IMR-90 (cell line): Measurements from ENCODE around the gene KDM4E. TPM values are rescaled to one million over a fixed set of nuclear protein-coding genes. Genes with fewer than 3 reads are reported as not detected.

Experiments used
- ATAC-seq: fragments of 200-7000 bp; cut with Tn5 transposase; 2 replicates; pipeline ENCODE4 v1.9.1; 2020; ENCODE audit warnings: low read depth, mild to moderate bottlenecking, moderate library complexity
- BruUV-seq: library from RNA; stranded (reverse); fragments of 400-500 nt; replicated peaks from 2 replicates; lab custom pipeline; 2021; lab: Mats Ljungman, UMichigan
- CTCF ChIA-PET: fragments of 300-600 bp; formaldehyde crosslinking; extraction: SDS; loops from one replicate; lab custom pipeline; 2021; ENCODE audit warnings: antibody characterized with exemption; lab: Yijun Ruan, JAX
- POLR2A ChIA-PET: fragments of 300-600 bp; sonication (Branson Sonifier 250); formaldehyde crosslinking; loops from one replicate; lab custom pipeline; 2022; ENCODE audit warnings: antibody characterized with exemption; ENCODE audit not compliant: unreplicated experiment; lab: Charles Lee
- DNase-seq: peaks from one replicate; pipeline ENCODE4 v3.0.0; 2013
- H2AFZ ChIP-seq: replicated peaks from 2 replicates; pipeline ENCODE3; 2013; ENCODE audit warnings: low read length, mild to moderate bottlenecking; ENCODE audit not compliant: poor library complexity
- H2AK5ac ChIP-seq: 2 replicates; pipeline ENCODE4 v1.6.1; 2013; ENCODE audit warnings: low read depth, low read length, inconsistent platforms
- H2AK9ac ChIP-seq: replicated peaks from 2 replicates; pipeline ENCODE3; 2013; ENCODE audit warnings: mild to moderate bottlenecking, low read depth, low read length, moderate library complexity; ENCODE audit not compliant: poor library complexity
- H2BK120ac ChIP-seq: 2 replicates; pipeline ENCODE4 v1.6.1; 2013; ENCODE audit warnings: low read depth, low read length, inconsistent platforms
- H2BK15ac ChIP-seq: 3 replicates; pipeline ENCODE4 v1.6.1; 2013; ENCODE audit warnings: low read depth, low read length, inconsistent platforms
- H2BK20ac ChIP-seq: 2 replicates; pipeline ENCODE4 v1.6.1; 2013; ENCODE audit warnings: low read depth, mild to moderate bottlenecking, inconsistent platforms, low read length, moderate library complexity
- H2BK5ac ChIP-seq: 2 replicates; pipeline ENCODE4 v1.6.1; 2013; ENCODE audit warnings: mild to moderate bottlenecking, low read depth, low read length, inconsistent platforms; ENCODE audit not compliant: poor library complexity, severe bottlenecking
- H3K14ac ChIP-seq: replicated peaks from 2 replicates; pipeline ENCODE4 v1.6.1; 2013; ENCODE audit warnings: low read depth, low read length, inconsistent platforms
- H3K18ac ChIP-seq: 2 replicates; pipeline ENCODE4 v1.6.1; 2013; ENCODE audit warnings: low read depth, low read length, control low read depth
- H3K23ac ChIP-seq: 2 replicates; pipeline ENCODE4 v1.6.1; 2013; ENCODE audit warnings: low read depth, low read length, inconsistent platforms
- H3K27ac ChIP-seq: 2 replicates; pipeline ENCODE4 v1.5.1; 2013; ENCODE audit warnings: mild to moderate bottlenecking, control low read depth, low read length; ENCODE audit not compliant: insufficient read depth
- H3K27me3 ChIP-seq: 2 replicates; pipeline ENCODE4 v1.6.1; 2013; ENCODE audit warnings: low read length; ENCODE audit not compliant: control insufficient read depth, insufficient read depth
- H3K36me3 ChIP-seq: 2 replicates; pipeline ENCODE4 v1.6.1; 2013; ENCODE audit warnings: low read length, mixed read lengths; ENCODE audit not compliant: control insufficient read depth, insufficient read depth
- H3K4ac ChIP-seq: 2 replicates; pipeline ENCODE4 v1.6.1; 2013; ENCODE audit warnings: low read depth, low read length, inconsistent platforms
- H3K4me1 ChIP-seq: 2 replicates; pipeline ENCODE4 v1.6.1; 2013; ENCODE audit warnings: low read length, mixed read lengths; ENCODE audit not compliant: control insufficient read depth, insufficient read depth
- H3K4me2 ChIP-seq: 2 replicates; pipeline ENCODE4 v1.6.1; 2013; ENCODE audit warnings: low read depth, mild to moderate bottlenecking, control low read depth, low read length, moderate library complexity
- H3K4me3 ChIP-seq: 2 replicates; pipeline ENCODE4 v1.5.1; 2013; ENCODE audit warnings: low read depth, mild to moderate bottlenecking, control low read depth, low read length, moderate library complexity; ENCODE audit not compliant: insufficient read depth
- H3K56ac ChIP-seq: 2 replicates; pipeline ENCODE4 v1.6.1; 2013; ENCODE audit warnings: low read length, inconsistent platforms; ENCODE audit not compliant: insufficient read depth; ENCODE audit errors: extremely low read depth
- H3K79me1 ChIP-seq, 2 experiments: 2 replicates each; pipeline ENCODE4 v1.6.1; 2013; ENCODE audit warnings: low read length in 2 of 2, inconsistent platforms in 1 of 2, low read depth in 1 of 2
- H3K9ac ChIP-seq: 2 replicates; pipeline ENCODE4 v1.6.1; 2013; ENCODE audit warnings: low read depth, low read length, control low read depth
- H3K9me1 ChIP-seq: 2 replicates; pipeline ENCODE4 v1.6.1; 2013; ENCODE audit warnings: low read length, inconsistent platforms; ENCODE audit not compliant: insufficient read depth
- H3K9me3 ChIP-seq: 2 replicates; pipeline ENCODE4 v1.6.1; 2013; ENCODE audit warnings: low read length; ENCODE audit not compliant: control insufficient read depth, insufficient read depth
- H4K20me1 ChIP-seq: 2 replicates; pipeline ENCODE4 v1.6.1; 2013; ENCODE audit warnings: low read length, inconsistent platforms; ENCODE audit not compliant: insufficient read depth
- H4K5ac ChIP-seq: 2 replicates; pipeline ENCODE4 v1.6.1; 2013; ENCODE audit warnings: mild to moderate bottlenecking, low read depth, low read length, control low read depth
- H4K8ac ChIP-seq, 2 experiments: 2 replicates each; pipeline ENCODE4 v1.6.1; 2013; ENCODE audit warnings: low read depth in 2 of 2, low read length in 2 of 2, control low read depth in 1 of 2, inconsistent platforms in 1 of 2
- H4K91ac ChIP-seq: 2 replicates; pipeline ENCODE4 v1.6.1; 2013; ENCODE audit warnings: low read depth, low read length, inconsistent platforms; ENCODE audit not compliant: insufficient read depth
- BHLHE40 ChIP-seq: fragments of 150-350 bp; IDR thresholded peaks from 2 replicates; pipeline ENCODE4 v1.6.1; 2016; ENCODE audit warnings: mild to moderate bottlenecking, low read depth, low read length
- CEBPB ChIP-seq: IDR thresholded peaks from 2 replicates; pipeline ENCODE4 v1.6.1; 2012; ENCODE audit warnings: low read depth, low read length, improper control_type of control experiment
- CHD1 ChIP-seq: IDR thresholded peaks from 2 replicates; pipeline ENCODE4 v1.6.1; 2012; ENCODE audit warnings: low read depth, low read length, improper control_type of control experiment
- FOS ChIP-seq: fragments of 150-350 bp; IDR thresholded peaks from 2 replicates; pipeline ENCODE4 v1.6.1; 2016; ENCODE audit warnings: low read depth, low read length
- MAFK ChIP-seq: IDR thresholded peaks from 2 replicates; pipeline ENCODE4 v1.6.1; 2012; ENCODE audit warnings: low read depth, low read length, improper control_type of control experiment
- MAZ ChIP-seq: IDR thresholded peaks from 2 replicates; pipeline ENCODE4 v1.6.1; 2012; ENCODE audit warnings: low read depth, mild to moderate bottlenecking, low read length, improper control_type of control experiment, moderate library complexity, borderline replicate concordance
- MXI1 ChIP-seq: IDR thresholded peaks from 2 replicates; pipeline ENCODE4 v1.6.1; 2012; ENCODE audit warnings: low read depth, mild to moderate bottlenecking, low read length, moderate library complexity, borderline replicate concordance
- NFE2L2 ChIP-seq: fragments of 150-350 bp; IDR thresholded peaks from 2 replicates; pipeline ENCODE4 v1.6.1; 2016; ENCODE audit warnings: low read depth, mild to moderate bottlenecking, low read length
- POLR2A ChIP-seq: IDR thresholded peaks from 2 replicates; pipeline ENCODE4 v1.6.1; 2012; ENCODE audit warnings: mild to moderate bottlenecking, low read depth, low read length
- RAD21 ChIP-seq: IDR thresholded peaks from 2 replicates; pipeline ENCODE4 v1.6.1; 2012; ENCODE audit warnings: low read length, improper control_type of control experiment
- RCOR1 ChIP-seq: IDR thresholded peaks from 2 replicates; pipeline ENCODE4 v1.6.1; 2012; ENCODE audit warnings: mild to moderate bottlenecking, low read length, improper control_type of control experiment; ENCODE audit not compliant: insufficient replicate concordance
- RFX5 ChIP-seq: IDR thresholded peaks from 2 replicates; pipeline ENCODE4 v1.8.0; 2012; ENCODE audit warnings: low read depth, mild to moderate bottlenecking, low read length, moderate library complexity
- SMC3 ChIP-seq: fragments of 150-350 bp; IDR thresholded peaks from 2 replicates; pipeline ENCODE4 v1.6.1; 2016; ENCODE audit warnings: low read depth, mild to moderate bottlenecking, antibody characterized with exemption, low read length, moderate library complexity
- WGBS, 2 experiments: methylation state at CpG; one replicate each; pipeline versions ENCODE4 v1.1.5 to v1.1.7; 2013; ENCODE audit warnings: missing lambda C conversion rate in 2 of 2; ENCODE audit not compliant: insufficient read length in 1 of 2; ENCODE audit errors: extremely low coverage in 2 of 2; 5-methylcytosine and 5-hydroxymethylcytosine counted together
- dilution Hi-C: fragments of 300-500 bp; cut with HindIII; formaldehyde crosslinking; loops from one replicate; pipeline ENCODE4 v1.14.3; 2018; ENCODE audit warnings: low sequenced_read_pairs; ENCODE audit not compliant: unreplicated experiment
- in situ Hi-C: fragments of 300-500 bp; cut with MboI; formaldehyde crosslinking; loops from 3 replicates; pipeline ENCODE4 v1.14.3; 2019; ENCODE audit warnings: low sequenced_read_pairs, inconsistent platforms, mixed read lengths
- intact Hi-C: fragments of 100-400 bp; cut with micrococcal nuclease; formaldehyde crosslinking; loops from 2 replicates; pipeline ENCODE4 v1.10.0; 2022
- polyA plus RNA-seq, 3 experiments: library from polyadenylated mRNA; depleted of rRNA; stranded (reverse); fragments of >200 nt; gene quantifications; 2 replicates each; pipeline ENCODE4 v1.2.3, GENCODE V29; 2012; ENCODE audit warnings: low replicate concordance in 1 of 3
- total RNA-seq: library from RNA; depleted of rRNA; stranded (reverse); fragments of >200 nt; gene quantifications from 2 replicates; pipeline ENCODE4 v1.2.3, GENCODE V29; 2012
- TF ChIP-seq, protein P1 (sequence below): conservative IDR thresholded peaks from 2 replicates; pipeline ENCODE4 v1.5.1; 2012; ENCODE audit warnings: mild to moderate bottlenecking, low read depth, low read length, improper control_type of control experiment
- TF ChIP-seq, protein P2 (sequence below): fragments of 150-350 bp; IDR thresholded peaks from 2 replicates; pipeline ENCODE4 v1.6.1; 2016; ENCODE audit warnings: low read depth, mild to moderate bottlenecking, low read length, moderate library complexity, borderline replicate concordance
- TF ChIP-seq, protein P3 (sequence below): fragments of 150-350 bp; IDR thresholded peaks from 2 replicates; pipeline ENCODE4 v1.6.1; 2017; ENCODE audit warnings: mild to moderate bottlenecking, antibody characterized with exemption, low read length, low read depth

KDM4E gene
- total and polyA plus RNA-seq, 2 of the 4 experiments (the other 2 are of a cell fraction) = not detected

DNA sequence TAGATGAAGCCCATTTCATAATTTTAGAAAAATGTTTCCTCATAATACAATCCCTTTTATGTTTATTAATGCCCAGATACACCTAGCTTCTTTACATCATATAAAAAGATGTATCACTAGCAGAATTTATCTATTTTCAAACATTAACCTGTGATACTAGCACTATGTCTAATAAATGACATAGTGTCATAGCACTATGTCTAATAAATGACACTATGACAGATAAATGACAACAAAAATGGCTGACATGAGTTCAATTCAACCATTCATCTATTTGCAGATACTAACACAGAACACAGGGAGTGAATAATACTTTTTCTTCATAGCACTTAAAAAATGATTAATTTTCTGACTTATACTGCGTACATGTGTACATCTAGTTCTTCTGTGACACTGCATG is 19.4 kb upstream of the KDM4E start:
- Histone ChIP-seq H3K27me3 (peaks cover 4% of the 10 kb centered on the region; the same call in 1 of the 2 replicates), H4K8ac (no peak overlapping the region), H2BK20ac (no peak overlapping the region), H3K4ac (no peak overlapping the region), H3K27ac (no peak overlapping the region), H4K20me1 (no peaks in the 10 kb centered on the region), H3K14ac (no peak overlapping the region), H3K4me3 (no peak overlapping the region), H3K4me2 (no peak overlapping the region), H2BK120ac (no peak overlapping the region), H3K4me1 (no peaks in the 10 kb centered on the region), H3K9me3 (no peaks in the 10 kb centered on the region), H3K56ac (no peak overlapping the region), H3K9ac (no peak overlapping the region), H3K18ac (no peak overlapping the region), H2AFZ (no peak overlapping the region), H3K9me1 (no peaks in the 10 kb centered on the region), H4K91ac (no peak overlapping the region), H2AK9ac (no peak overlapping the region), H3K79me1 (no peaks in the 10 kb centered on the region), H2BK15ac (no peak overlapping the region), H3K23ac (no peak overlapping the region), H3K36me3 (no peaks in the 10 kb centered on the region), H2BK5ac (no peak overlapping the region), H4K5ac (no peak overlapping the region), H2AK5ac (no peak overlapping the region)
- TF ChIP-seq MXI1 (no peak), FOS (no peak), SMC3 (no peak), MAFK (no peak), RFX5 (no peak), RAD21 (no peak), CHD1 (no peak), CEBPB (no peak), NFE2L2 (no peak), RCOR1 (no peak), MAZ (no peak), BHLHE40 (no peak), POLR2A (no peak)
- TF ChIP-seq, protein P1, sequence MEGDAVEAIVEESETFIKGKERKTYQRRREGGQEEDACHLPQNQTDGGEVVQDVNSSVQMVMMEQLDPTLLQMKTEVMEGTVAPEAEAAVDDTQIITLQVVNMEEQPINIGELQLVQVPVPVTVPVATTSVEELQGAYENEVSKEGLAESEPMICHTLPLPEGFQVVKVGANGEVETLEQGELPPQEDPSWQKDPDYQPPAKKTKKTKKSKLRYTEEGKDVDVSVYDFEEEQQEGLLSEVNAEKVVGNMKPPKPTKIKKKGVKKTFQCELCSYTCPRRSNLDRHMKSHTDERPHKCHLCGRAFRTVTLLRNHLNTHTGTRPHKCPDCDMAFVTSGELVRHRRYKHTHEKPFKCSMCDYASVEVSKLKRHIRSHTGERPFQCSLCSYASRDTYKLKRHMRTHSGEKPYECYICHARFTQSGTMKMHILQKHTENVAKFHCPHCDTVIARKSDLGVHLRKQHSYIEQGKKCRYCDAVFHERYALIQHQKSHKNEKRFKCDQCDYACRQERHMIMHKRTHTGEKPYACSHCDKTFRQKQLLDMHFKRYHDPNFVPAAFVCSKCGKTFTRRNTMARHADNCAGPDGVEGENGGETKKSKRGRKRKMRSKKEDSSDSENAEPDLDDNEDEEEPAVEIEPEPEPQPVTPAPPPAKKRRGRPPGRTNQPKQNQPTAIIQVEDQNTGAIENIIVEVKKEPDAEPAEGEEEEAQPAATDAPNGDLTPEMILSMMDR = no peak
- TF ChIP-seq, protein P2, sequence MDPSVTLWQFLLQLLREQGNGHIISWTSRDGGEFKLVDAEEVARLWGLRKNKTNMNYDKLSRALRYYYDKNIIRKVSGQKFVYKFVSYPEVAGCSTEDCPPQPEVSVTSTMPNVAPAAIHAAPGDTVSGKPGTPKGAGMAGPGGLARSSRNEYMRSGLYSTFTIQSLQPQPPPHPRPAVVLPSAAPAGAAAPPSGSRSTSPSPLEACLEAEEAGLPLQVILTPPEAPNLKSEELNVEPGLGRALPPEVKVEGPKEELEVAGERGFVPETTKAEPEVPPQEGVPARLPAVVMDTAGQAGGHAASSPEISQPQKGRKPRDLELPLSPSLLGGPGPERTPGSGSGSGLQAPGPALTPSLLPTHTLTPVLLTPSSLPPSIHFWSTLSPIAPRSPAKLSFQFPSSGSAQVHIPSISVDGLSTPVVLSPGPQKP = no peak
- TF ChIP-seq, protein P3, sequence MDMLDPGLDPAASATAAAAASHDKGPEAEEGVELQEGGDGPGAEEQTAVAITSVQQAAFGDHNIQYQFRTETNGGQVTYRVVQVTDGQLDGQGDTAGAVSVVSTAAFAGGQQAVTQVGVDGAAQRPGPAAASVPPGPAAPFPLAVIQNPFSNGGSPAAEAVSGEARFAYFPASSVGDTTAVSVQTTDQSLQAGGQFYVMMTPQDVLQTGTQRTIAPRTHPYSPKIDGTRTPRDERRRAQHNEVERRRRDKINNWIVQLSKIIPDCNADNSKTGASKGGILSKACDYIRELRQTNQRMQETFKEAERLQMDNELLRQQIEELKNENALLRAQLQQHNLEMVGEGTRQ = no peak
- BruUV-seq = no TSS peak
- no peak for ATAC-seq
- ChIA-PET POLR2A (no interaction called here), CTCF (no interaction called here)
- dilution Hi-C loops = no loop called here
- in situ Hi-C loops = no loop called here
- intact Hi-C loops = no loop called here
- DNase-seq = no peak
- no CpG with 5 or more reads among the region's 1 CpG for WGBS, 2 experiments
